GM19328 (cell line): ENCODE measurements around the gene OSBPL5.

ENCODE experiments used
- ATAC-seq: cut with Tn5 transposase; IDR thresholded peaks from one replicate; pipeline ENCODE4 v1.9.1; 2021; ENCODE audit warnings: mild to moderate bottlenecking, moderate library complexity; ENCODE audit not compliant: unreplicated experiment

The OSBPL5 gene

DNA sequence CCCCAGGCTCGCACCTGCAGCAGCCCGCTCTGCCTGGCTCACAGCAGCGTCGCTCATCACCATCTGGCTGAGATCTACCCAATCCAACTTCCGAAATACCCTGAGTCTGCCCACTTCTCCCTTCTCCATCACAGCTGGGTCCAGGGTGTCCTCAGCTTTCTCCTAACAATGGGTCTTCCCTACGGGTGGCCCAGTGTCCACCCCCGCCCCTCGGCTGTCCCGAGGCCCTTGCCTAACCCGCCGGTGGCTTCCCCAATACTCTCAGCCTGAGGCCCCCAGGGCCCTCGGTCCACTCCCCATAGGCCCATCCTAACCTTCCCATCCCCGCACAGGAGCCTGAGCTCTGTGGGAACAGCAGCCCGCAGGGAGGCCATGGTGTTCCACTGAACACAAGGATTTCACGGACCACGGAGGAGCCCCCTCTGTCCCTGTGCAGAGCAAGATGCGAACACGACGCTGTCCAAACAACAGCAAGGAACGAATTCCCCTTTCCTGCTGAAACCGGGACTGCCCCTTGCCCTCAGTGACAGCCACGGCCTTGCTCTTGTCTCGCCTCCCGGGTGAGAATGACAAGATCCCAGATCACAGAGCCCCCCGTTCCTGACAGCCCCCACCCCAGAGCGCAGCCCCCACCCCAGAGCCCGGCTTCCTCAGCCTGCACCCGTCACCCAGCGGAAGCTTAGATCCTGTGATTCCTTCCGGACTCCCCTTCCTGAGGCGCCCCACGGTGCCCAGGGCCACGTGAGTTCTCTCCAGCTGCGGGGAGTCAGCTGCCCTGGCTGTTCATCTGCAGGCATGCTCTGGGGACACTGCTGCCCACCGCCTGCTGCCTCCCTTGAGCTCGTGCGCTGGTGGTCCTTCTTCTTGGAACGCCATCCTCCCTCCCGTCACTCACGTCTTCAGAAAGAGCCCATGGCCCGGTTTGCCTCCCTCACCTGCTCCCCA is 59.0 kb downstream of the OSBPL5 start:
- ATAC-seq: no peak

DNA sequence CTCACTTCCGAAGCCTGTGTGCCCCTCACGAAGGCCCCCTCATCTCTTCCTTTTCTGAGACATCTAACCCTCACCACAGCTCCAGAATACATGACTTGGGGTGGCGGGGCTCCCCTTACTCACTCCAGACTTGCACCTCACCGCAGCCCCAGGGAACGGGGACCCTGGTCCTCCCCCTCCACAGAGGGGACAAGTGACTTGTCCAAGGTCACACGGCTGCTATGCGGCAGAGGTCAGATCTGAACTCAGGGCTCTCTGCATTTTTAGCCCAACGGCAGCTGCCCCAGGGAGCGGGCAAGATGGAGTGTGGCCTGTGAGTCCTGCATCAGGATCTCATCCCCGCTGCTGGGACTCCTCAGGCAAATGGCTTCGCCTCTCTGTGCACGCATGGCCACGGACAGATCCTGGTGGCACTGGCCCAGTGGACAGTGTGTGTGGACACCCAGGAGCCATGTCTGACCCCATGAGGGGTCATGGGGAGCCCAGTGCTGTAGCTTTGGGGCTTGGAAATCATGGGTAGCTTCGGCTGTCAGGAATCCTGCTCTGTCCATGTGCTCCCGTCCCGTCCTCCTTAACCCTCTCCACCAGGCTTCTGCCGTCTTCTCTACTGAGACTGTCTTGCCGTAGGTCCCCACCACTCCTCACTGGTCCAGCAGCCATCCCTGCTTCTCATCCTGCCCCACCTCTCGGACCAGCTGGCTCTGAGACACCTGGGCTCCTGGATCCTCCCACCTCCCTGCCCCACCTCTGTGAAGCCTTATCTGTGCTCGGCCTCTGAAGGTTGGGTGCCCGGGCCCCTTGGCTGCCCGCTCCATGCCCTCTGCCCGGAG is 59.9 kb downstream of the OSBPL5 start:
- ATAC-seq: no peak

DNA sequence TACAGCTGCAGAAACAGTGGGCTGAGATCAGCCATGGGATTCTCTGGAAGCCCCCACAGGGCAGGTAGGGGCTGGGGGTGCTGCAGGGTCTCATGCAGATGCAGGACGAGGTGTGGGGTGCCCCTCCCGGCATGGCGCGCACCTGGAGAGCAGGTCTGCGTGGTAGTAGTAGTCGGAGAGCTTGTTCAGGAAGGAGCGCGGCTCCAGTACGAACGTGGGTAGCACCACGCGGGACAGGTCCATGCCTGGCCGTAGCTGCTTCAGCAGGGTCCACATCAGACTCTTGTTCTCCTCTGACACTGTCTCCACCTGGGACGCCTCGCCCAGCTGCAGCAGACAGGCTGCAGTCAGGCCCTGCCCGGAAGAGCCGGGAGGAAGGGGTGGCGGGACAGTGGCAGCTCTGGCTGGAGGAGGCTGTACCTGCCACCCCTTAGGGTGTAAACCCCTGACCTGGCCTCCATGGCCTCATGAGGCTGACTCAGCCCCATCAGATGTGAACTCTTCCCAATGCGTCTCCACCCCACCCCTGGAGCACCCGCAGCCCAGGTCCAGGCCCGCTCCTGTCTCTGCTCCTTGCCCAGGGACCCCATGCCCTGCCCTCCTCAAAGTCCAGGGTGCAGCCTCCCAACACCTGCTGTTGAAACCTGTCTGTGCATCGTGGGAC is 60.9 kb downstream of the OSBPL5 start:
- no peak for ATAC-seq

DNA sequence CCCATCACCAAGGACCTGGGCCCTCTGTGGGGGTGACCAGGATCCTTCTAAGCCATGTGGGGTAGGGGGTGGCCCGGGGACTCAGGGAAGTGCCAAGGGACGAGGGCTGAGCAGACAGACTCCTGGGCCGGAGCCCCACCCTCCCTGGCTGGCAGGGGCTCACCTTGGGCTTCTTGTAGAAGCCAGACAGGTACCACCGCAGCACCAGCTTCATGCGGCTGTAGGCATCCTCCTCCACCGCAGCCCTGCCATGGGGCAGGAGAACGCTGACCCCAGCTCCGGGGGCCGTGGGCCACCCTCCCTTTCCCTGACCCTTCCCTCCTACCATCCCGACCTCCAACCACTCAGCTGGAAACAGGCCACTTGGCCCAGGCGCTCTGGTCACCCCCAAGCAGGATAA is 62.0 kb downstream of the OSBPL5 start:
- no peak for ATAC-seq

DNA sequence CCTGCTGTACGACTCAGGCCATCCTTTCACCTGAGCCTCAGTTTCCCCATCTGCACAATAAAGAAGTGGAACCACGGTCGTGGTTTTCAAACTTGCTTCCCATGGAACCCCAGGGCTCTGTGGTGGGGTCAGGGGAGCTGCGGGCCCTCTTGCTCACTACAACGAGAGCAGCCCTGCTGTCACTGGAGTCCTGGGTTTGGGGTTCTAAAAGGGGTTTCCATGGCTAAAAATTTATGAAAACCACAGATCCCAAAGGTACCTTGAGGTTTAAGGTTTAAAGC is 62.5 kb downstream of the OSBPL5 start:
- no peak for ATAC-seq

DNA sequence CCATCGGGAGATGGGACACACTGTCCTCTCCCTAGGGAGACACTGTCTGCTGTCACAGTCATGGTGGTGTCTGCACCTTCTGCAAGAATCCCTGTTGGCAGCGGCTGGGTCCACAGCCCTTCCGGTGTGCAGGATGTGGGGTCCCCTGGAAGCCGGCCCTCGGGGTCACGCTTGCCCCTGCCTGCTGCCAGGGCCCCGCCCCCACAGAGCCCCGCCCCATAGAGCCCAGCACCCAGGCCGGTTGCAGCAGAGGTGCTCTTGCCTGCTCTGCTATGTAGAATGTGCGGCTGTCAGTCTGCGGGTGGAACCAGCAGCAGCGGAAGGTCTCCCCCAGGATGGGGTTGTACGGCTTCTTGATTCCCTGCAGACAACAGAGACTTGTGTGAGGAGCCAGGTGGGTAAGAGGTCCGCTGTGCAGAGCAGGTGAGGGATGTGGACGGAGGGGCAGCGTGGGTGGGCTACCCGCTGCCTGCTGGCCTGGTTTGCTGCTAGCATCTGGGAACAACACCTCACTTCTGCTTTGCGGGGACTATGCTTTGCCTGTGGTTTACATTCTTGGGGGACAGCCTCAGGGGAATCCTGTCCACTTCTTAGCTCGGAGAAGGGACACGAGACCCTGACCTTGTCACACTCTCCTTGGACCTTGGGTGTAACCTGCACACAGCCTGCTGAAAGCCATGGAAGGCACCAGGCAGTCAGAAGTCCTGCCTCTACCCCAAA is 63.0 kb downstream of the OSBPL5 start:
- no peak for ATAC-seq

DNA sequence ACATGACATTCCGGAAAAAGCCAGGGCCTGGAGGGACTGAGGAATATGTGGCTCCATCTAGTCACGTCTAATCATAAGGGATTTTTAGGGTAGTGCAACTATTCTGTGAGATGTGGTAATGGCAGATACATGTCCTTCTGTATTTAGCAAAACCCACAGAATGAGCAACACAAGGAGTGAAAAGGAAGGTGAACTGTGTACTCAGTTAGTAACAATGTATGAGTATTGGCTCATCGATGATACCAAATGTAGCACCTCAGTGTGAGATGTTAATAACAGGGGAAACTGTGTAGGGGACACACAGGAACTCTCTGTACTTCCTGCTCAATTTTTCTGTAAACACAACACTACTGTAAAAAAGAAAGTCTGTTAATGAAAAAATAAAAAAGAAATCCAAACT is 65.9 kb downstream of the OSBPL5 start:
- ATAC-seq: no peak

DNA sequence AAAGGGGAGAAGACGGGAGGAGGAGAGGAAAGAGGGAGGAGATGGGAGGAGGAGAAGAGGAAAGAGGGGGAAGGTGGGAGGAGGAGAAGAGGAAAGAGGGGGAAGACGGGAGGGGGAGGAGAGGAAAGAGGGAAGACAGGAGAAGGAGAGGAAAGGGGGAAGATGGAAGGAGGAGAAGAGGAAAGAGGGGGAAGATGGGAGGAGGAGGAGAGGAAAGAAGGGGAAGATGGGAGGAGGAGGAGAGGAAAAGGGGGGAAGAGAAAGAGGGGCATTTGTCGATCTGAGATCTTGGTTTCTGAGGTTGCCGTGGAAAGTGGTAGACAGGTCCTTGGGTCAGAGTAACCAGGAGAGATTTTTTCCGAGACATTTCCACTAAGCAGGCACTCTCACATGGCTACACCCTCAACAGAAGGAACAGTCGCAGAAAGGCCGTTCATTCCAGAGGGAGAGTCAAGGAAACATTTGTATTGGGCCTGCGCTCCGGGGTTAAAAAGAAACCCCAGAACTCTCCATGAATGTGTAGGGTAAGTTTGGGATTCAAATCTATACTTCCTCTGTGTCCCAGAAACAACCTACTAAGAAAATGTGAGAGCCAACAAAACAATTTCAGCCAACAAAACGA is 68.1 kb downstream of the OSBPL5 start:
- ATAC-seq: no peak

DNA sequence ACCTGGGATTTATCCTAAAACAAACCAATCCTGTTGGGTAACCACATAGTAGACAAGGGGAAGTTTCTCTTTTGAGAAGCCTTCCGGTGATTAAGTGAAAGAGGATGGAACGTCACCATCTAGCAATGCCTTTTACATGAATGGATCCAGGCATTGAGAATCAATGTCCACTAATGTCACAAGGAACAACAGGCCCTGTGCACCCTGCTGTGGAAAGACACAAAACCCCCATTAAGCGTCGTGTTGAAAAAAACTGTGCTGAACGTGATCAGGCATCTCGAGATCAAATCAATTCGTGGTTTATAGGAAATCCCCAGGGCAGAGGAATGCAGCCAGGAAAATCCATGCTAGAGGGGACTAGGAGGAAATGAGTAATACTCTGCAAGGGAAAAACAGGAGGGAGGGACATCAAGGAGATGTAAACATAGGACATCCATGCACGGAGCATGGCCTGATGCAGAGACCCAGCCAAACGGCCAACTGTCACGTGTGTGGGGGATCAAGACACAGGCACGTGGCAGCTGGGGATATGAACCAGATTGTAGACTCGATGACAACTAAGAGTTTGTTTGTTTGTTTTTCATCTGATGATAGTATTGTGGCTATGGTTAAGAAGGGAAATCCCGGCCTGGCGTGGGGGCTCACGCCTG is 69.3 kb downstream of the OSBPL5 start:
- no peak for ATAC-seq

DNA sequence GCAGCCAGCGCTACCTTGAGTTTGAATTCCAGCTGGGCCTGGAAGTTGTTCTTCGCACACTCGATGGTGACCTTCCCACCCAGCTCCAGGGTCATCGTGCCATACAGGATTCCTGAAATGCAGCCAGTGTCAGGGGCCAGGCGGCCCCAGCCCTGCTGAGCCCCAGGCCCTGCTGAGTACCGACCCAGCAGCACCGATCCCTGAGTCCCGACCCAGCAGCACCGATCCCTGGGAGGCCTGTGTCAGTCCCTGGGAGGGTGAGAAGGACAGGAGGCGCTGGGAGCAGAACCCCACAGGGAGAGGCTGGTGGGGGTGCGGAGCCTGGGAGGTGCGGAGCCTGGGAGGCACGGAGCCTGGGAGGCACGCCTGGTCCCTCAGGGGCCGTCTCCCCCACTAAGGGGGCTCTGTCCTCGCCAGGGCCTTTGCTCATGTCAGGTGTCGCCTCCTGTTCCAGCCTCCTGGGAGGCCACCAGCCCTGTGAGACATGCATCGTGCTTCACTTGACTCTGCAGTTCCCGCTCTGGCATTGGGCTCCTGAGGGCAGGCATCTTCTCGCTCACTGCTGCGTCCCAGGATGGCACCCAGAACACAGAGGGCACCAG is 70.8 kb downstream of the OSBPL5 start:
- no peak for ATAC-seq

DNA sequence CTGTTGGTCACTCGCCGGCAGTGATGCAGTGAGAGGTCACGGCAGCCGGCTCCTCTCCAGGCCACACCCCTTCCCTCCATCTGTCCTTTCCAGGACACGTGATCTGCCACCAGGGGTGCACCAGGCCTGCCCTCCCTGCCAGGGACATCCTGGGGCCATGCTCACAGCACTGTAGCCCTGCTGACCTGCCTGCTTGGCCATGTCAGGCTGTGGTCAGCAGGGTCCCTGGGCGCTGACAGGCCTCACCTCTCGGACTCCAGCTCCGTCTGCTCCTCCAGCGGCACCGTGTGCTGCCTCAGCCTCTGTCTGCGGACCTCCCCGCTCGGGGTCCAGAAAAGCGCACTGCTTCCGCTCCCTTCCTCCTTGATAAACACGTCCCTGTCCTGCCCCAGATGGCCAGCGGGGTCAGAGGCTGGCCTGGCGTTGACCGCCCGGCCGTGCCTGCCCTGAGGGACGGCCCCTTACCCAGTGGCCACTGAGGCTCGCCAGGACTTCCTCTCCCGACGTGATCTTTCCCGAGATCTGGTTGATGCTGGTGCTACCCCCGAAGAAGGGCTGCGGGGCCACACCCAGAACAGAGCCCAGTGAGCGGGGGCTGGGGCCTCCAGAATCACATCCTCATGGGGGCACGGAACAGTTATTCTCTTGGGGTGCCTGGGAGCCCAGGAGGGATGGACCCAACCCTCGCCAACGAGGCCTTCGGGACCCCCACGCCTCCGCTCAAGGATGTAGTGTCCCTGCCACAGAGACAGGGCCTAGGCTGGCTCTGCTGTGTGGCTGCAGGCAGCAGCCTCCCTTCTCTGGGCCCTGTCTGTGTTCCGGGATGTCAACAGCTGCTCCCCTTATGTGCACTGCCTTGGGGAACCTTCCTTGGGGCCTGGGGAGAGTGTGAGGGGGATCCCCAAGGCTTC is 71.6 kb downstream of the OSBPL5 start:
- no peak for ATAC-seq

DNA sequence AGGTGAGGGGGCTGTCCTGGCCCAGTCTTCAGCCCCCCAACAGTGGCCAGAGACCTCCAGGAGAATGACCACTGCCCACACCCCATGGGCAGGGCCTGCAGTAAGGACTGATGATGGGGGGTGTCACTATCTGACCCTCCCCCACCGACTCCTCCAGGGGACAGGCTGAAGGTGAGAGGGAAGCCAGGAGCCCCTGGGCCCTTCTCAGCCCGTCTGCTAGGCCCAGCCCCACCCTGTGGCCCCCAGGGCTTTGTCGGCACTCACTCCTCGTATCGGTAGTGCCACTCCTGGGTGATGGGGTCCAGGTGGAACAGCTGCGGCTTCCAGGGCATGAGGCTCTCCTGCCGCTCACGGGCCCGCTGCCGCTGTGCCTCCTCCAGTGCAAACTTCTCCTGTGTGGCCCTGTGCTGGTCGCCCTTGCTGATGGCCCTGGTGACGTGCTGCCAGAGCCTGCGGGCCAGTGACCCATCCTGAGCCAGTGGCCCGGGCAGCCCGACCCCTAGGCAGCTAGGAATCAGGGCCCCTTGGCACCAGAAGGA is 72.4 kb downstream of the OSBPL5 start:
- ATAC-seq: no peak

DNA sequence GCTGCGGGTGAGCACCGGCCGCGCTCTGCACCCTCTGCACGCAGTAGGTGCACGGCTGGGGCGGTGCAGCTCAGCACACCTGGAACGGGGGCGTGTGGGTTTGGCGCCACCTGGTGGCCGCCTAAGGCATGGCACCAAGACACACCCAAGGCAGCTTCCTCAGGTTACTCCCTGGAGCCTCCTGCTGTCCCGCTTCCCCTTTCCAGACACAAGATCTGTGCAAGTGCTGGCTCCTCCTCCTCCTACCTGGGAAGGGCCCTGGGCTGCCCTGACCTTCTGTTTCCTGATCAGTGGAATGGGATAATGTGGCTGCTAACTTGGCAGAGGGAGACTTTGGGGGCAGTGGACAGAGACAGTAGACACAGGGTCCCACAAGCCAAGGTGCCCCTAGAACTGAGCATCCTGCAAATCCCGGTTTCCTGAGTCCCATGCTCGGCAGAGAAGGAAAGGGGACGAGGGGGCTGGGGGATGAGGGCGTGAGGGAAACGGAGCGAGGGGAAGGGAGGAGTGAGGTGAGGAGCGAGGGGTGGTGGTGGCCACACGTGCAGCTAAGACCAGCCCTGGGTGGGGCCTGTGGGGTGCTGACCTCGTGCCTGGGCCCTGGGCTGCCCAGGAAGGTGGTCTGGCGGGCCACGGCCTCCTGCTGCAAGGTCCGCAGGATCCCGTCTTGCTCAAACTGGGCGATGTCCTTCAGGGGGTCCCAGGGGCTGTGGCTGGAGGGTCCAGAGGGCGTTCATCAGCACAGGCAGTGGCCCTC is 73.1 kb downstream of the OSBPL5 start:
- no peak for ATAC-seq

DNA sequence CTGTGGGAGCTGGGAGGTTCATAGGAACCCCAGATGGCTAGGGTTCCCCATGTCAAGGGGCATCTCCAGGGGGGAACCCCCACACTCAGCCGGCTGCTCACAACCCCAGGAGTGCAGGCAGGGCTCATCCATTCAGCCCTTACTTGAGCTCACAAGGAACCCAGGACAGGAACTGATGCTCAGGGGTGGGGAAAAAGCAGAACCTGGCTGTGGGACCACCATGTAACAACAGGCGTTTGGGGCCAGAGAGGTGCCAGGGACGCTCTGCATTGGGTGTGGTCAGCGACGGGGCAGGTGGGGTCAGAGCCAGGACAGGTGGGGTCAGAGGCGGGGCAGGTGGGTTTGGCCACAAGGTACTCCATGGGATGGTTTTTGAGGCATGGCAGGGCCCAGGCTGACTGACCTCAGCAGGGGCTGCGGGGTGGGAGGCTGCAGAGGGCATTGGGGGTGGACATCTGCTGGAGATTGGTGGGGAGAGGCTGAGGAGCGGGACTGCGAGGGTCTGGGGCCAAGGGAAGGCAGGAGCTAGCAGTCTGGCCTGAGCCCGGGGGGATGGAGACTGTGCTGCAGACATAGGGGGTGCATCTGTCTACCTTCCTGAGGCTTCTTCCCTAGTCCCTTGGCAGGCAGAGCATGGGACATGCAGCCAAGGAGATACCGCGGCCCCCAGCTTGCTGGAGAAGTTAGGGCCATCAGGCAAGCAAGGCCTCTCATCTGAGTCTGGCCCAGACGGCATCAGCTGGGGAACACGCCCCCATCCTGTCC is 73.8 kb downstream of the OSBPL5 start:
- ATAC-seq: no peak

DNA sequence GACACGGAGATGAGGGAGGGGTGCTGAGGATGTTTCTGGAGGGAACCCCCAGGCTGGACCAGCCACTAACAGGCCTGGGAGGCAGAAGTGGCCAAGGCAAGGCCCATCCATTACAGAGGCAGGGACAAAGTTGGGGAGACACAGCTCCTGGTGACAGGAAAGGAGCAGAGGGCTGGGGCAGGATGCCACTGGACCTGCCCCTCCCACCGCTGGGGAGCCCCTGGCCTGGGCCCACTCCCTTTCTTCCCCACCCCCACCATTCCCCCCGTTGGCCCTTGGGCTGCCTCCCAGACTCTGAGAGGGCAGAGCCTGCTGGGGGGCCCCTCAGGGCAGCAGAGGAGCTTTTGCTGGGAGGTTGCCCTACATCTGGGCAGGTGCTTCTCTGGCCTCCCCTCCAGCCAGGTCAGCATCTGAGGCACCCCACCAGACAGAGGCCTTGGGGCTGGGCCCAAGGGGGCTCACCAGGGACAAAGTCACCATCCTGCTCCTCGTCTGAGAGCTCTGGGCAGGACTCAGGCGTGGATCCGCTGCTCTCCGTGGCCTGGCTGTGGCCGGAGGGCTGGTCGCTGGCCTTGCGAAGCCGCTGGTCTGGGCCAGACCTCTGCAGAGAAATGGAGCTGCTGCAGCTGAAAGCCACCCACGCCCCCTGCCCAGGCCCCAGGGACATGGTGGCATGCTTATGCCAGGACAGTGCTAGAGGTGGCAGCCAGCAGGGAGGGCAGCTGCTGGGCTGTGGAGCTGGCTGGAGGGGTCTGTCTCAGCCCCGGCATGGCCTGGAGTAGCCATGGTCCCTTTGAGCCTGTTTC is 74.8 kb downstream of the OSBPL5 start:
- ATAC-seq: no peak
